ENCODE results near the gene CPA3.
A peak's percentile ranks its signal among the peaks of the same experiment; 100 is the strongest.

The CPA3 gene

DNA sequence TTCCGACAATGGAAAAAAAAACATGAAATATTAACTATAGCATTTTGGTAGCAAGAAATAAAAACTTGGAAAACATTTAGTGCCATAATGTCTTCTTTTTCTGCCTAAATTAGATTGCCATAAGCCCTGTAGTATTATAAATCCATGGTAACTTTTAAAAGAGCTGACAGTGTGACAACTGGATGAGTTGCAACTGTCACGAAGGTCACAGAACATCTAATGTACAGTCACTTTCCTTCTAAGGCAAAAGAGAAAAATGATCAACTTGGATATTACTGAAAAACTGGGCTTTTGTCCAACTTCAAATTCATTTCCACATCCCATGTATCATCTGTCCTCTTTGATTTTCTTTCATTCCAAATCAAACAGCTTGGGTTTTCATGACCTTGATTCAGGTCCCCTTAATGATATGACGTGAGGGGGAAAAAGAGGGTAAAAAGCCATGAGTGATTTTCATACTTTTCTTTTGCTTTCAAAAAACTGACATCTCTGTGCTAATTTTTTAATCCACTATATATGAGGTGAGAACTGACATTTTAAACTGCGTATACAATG is 36.9 kb upstream of the CPA3 start:
- Histone ChIP-seq H3K9me3 (ENCODE audit: insufficient read depth, low read depth, low read length) (no peaks in the 10 kb centered on the region), H3K14ac (ENCODE audit: low read length) (no peak overlapping the region), H3K27ac (ENCODE audit: low read depth, low read length) (no peak overlapping the region), H3K36me3 (ENCODE audit: control insufficient read depth in 1 of 2, insufficient read depth in 2 of 2, low read length in 2 of 2) (no peaks in the 10 kb centered on the region), H4K91ac (ENCODE audit: low read depth, low read length) (no peak overlapping the region), H3K9ac (ENCODE audit: low read length) (no peak overlapping the region), H4K8ac (ENCODE audit: low read depth, low read length) (no peak overlapping the region), H3K79me2 (ENCODE audit: control insufficient read depth, insufficient read depth, low read length, poor library complexity) (no peaks in the 10 kb centered on the region), H3K4ac (ENCODE audit: low read depth, low read length) (no peak overlapping the region), H3K4me2 (ENCODE audit: low read length) (no peak overlapping the region), H3K79me1 (ENCODE audit: low read length) (no peaks in the 10 kb centered on the region), H3K4me3 (ENCODE audit: low read depth, low read length) (no peak overlapping the region), H2BK12ac (ENCODE audit: low read length) (no peak overlapping the region), H3K23ac (ENCODE audit: low read length) (no peak overlapping the region), H3K18ac (ENCODE audit: low read length) (no peak overlapping the region), H4K12ac (ENCODE audit: low read depth, low read length) (no peak overlapping the region), H2BK5ac (ENCODE audit: low read depth, low read length, poor library complexity) (no peak overlapping the region), H3K4me1 (ENCODE audit: control insufficient read depth in 1 of 2, insufficient read depth in 2 of 2, low read length in 2 of 2) (no peaks in the 10 kb centered on the region), H2AK5ac (ENCODE audit: low read length) (no peak overlapping the region), H3K27me3 (ENCODE audit: insufficient read depth, low read length) (no peaks in the 10 kb centered on the region), H2AFZ (ENCODE audit: insufficient read depth, low read length, poor library complexity) (no peak overlapping the region), H2BK120ac (ENCODE audit: insufficient read depth, low read length, poor library complexity) (no peak overlapping the region)
- no peak for DNase-seq
- WGBS (ENCODE audit: extremely low coverage, insufficient coverage, insufficient read length): no CpG with 5 or more reads among the region's 4 CpGs

DNA sequence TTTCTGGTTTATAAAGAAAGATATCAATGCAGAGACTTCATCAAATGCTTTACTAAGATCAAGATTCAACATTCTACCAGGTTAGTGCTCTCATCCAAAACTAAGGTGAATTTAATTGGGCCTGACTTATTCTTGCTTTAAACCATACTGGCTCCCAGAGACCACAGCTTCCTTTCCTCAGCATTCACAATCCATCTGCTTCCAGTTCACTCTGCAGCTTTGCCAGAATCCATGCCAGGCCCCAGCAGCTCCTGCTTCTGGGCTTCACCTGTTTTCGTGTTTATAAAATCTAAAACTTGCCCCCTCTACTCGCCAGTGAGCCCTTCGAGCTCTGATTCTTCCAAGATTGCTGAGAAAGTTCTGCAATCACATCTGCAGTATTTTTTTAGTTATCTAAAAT is 35.2 kb upstream of the CPA3 start:
- no CpG with 5 or more reads among the region's 3 CpGs for WGBS (ENCODE audit: extremely low coverage, insufficient coverage, insufficient read length)
- Histone ChIP-seq H3K4me2 (ENCODE audit: low read length) (no peak overlapping the region), H3K23ac (ENCODE audit: low read length) (no peak overlapping the region), H3K4me3 (ENCODE audit: low read depth, low read length) (no peak overlapping the region), H3K4ac (ENCODE audit: low read depth, low read length) (no peak overlapping the region), H2AFZ (ENCODE audit: insufficient read depth, low read length, poor library complexity) (no peak overlapping the region), H3K4me1 (ENCODE audit: control insufficient read depth in 1 of 2, insufficient read depth in 2 of 2, low read length in 2 of 2) (no peaks in the 10 kb centered on the region), H2BK5ac (ENCODE audit: low read depth, low read length, poor library complexity) (no peak overlapping the region), H3K36me3 (ENCODE audit: control insufficient read depth in 1 of 2, insufficient read depth in 2 of 2, low read length in 2 of 2) (no peaks in the 10 kb centered on the region), H4K12ac (ENCODE audit: low read depth, low read length) (no peak overlapping the region), H3K9ac (ENCODE audit: low read length) (no peak overlapping the region), H2AK5ac (ENCODE audit: low read length) (no peak overlapping the region), H3K18ac (ENCODE audit: low read length) (no peak overlapping the region), H4K91ac (ENCODE audit: low read depth, low read length) (no peak overlapping the region), H3K9me3 (ENCODE audit: insufficient read depth, low read depth, low read length) (no peaks in the 10 kb centered on the region), H3K27ac (ENCODE audit: low read depth, low read length) (no peak overlapping the region), H3K79me1 (ENCODE audit: low read length) (no peaks in the 10 kb centered on the region), H3K79me2 (ENCODE audit: control insufficient read depth, insufficient read depth, low read length, poor library complexity) (no peaks in the 10 kb centered on the region), H2BK120ac (ENCODE audit: insufficient read depth, low read length, poor library complexity) (no peak overlapping the region), H3K27me3 (ENCODE audit: insufficient read depth, low read length) (no peaks in the 10 kb centered on the region), H3K14ac (ENCODE audit: low read length) (no peak overlapping the region), H2BK12ac (ENCODE audit: low read length) (no peak overlapping the region), H4K8ac (ENCODE audit: low read depth, low read length) (no peak overlapping the region)
- DNase-seq: no peak

DNA sequence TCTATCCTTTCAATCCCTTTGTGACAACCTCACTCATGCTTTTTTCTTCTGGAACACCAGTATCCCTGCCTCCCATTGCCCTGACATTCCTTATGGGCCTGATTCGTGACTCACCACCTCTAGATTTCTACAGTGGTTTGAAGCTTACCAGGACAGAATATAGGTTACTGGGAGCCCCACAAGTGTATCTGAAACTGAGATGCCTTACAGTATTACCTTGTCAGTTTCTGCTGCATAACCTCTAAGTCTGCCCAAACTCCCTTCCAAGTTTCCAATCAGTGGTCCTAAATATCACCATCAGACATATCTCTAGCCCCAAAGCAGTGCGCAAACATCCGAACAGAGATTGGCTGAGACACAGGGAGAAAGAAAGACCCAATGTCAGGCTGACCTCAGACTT is 31.9 kb upstream of the CPA3 start:
- no peak overlapping the region for H3K4ac ChIP-seq (ENCODE audit: low read depth, low read length)
- no peak overlapping the region for H2AFZ ChIP-seq (ENCODE audit: insufficient read depth, low read length, poor library complexity)
- no peaks in the 10 kb centered on the region for H3K4me1 ChIP-seq (ENCODE audit: control insufficient read depth in 1 of 2, insufficient read depth in 2 of 2, low read length in 2 of 2)
- WGBS (ENCODE audit: extremely low coverage, insufficient coverage, insufficient read length): no CpG with 5 or more reads among the region's 3 CpGs
- no peak overlapping the region for H2BK12ac ChIP-seq (ENCODE audit: low read length)
- H3K27me3 ChIP-seq (ENCODE audit: insufficient read depth, low read length): no peaks in the 10 kb centered on the region
- H3K27ac ChIP-seq (ENCODE audit: low read depth, low read length): no peak overlapping the region
- H4K91ac ChIP-seq (ENCODE audit: low read depth, low read length): no peak overlapping the region
- H3K18ac ChIP-seq (ENCODE audit: low read length): no peak overlapping the region
- H4K8ac ChIP-seq (ENCODE audit: low read depth, low read length): no peak overlapping the region
- H2BK5ac ChIP-seq (ENCODE audit: low read depth, low read length, poor library complexity): no peak overlapping the region
- H3K4me2 ChIP-seq (ENCODE audit: low read length): no peak overlapping the region
- no peaks in the 10 kb centered on the region for H3K79me1 ChIP-seq (ENCODE audit: low read length)
- no peaks in the 10 kb centered on the region for H3K36me3 ChIP-seq (ENCODE audit: control insufficient read depth in 1 of 2, insufficient read depth in 2 of 2, low read length in 2 of 2)
- H3K14ac ChIP-seq (ENCODE audit: low read length): no peak overlapping the region
- H2AK5ac ChIP-seq (ENCODE audit: low read length): no peak overlapping the region
- no peaks in the 10 kb centered on the region for H3K79me2 ChIP-seq (ENCODE audit: control insufficient read depth, insufficient read depth, low read length, poor library complexity)
- no peaks in the 10 kb centered on the region for H3K9me3 ChIP-seq (ENCODE audit: insufficient read depth, low read depth, low read length)
- H2BK120ac ChIP-seq (ENCODE audit: insufficient read depth, low read length, poor library complexity): no peak overlapping the region
- no peak overlapping the region for H4K12ac ChIP-seq (ENCODE audit: low read depth, low read length)
- no peak overlapping the region for H3K23ac ChIP-seq (ENCODE audit: low read length)
- no peak overlapping the region for H3K9ac ChIP-seq (ENCODE audit: low read length)
- H3K4me3 ChIP-seq (ENCODE audit: low read depth, low read length): no peak overlapping the region
- DNase-seq: peak in 1 of 2 donors; percentile 34

DNA sequence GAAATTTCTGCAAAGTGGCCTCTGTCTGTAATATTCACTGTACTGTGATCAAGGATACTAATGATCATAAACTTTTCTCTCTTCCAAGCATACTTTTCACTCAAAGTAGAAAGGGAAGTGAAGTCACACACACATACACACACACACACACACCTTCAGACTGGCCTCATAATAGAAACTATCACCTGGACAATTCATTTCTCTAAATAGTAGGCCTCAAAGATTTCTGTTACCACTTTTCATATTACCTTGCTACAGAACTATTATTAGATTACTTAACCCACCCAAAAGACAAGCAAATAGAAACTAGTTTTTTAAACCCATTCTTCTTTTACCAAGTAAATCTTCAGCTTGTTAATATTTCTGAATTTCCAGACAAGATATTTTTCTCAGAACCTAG is 25.3 kb upstream of the CPA3 start:
- Histone ChIP-seq H4K12ac (ENCODE audit: low read depth, low read length) (no peak overlapping the region), H4K91ac (ENCODE audit: low read depth, low read length) (no peak overlapping the region), H2AK5ac (ENCODE audit: low read length) (no peak overlapping the region), H2BK12ac (ENCODE audit: low read length) (no peak overlapping the region), H3K4ac (ENCODE audit: low read depth, low read length) (no peak overlapping the region), H3K4me3 (ENCODE audit: low read depth, low read length) (no peak overlapping the region), H3K18ac (ENCODE audit: low read length) (no peak overlapping the region), H3K36me3 (ENCODE audit: control insufficient read depth in 1 of 2, insufficient read depth in 2 of 2, low read length in 2 of 2) (no peaks in the 10 kb centered on the region), H2AFZ (ENCODE audit: insufficient read depth, low read length, poor library complexity) (no peak overlapping the region), H3K27me3 (ENCODE audit: insufficient read depth, low read length) (no peaks in the 10 kb centered on the region), H3K27ac (ENCODE audit: low read depth, low read length) (no peak overlapping the region), H3K14ac (ENCODE audit: low read length) (no peak overlapping the region), H2BK120ac (ENCODE audit: insufficient read depth, low read length, poor library complexity) (no peak overlapping the region), H4K8ac (ENCODE audit: low read depth, low read length) (no peak overlapping the region), H3K4me1 (ENCODE audit: control insufficient read depth in 1 of 2, insufficient read depth in 2 of 2, low read length in 2 of 2) (no peaks in the 10 kb centered on the region), H3K79me2 (ENCODE audit: control insufficient read depth, insufficient read depth, low read length, poor library complexity) (no peaks in the 10 kb centered on the region), H3K79me1 (ENCODE audit: low read length) (no peaks in the 10 kb centered on the region), H3K4me2 (ENCODE audit: low read length) (no peak overlapping the region), H3K23ac (ENCODE audit: low read length) (no peak overlapping the region), H2BK5ac (ENCODE audit: low read depth, low read length, poor library complexity) (no peak overlapping the region), H3K9ac (ENCODE audit: low read length) (no peak overlapping the region), H3K9me3 (ENCODE audit: insufficient read depth, low read depth, low read length) (no peaks in the 10 kb centered on the region)
- no peak for DNase-seq
